Measurements from ENCODE around the gene RPL14. TPM values are rescaled to one million over a fixed set of nuclear protein-coding genes. Genes with fewer than 3 reads are reported as not detected.

RPL14 gene
- total and polyA plus RNA-seq, 2 donors (not counting 3 experiments of a cell fraction or from before 2014, with no cell fraction given), result 961 to 1,947 TPM

GRCh38 chr3:40452876-40453730 lies 4.0 kb upstream of the RPL14 start:
- Histone ChIP-seq H3K27me3 (ENCODE audit: control insufficient read depth in 2 of 2, insufficient read depth in 2 of 2, low read length in 2 of 2) (no peaks in the 10 kb centered on the region), H3K27ac (ENCODE audit: insufficient read depth, low read depth, low read length) (peak overlapping the region; percentile 50), H3K4me2 (ENCODE audit: insufficient read depth, low read length) (peak overlapping the region; percentile 87), H3K36me3 (ENCODE audit: control insufficient read depth in 2 of 2, extremely low read depth in 1 of 2, insufficient read depth in 2 of 2, low read length in 2 of 2) (no peaks in the 10 kb centered on the region), H3K9me3 (replicated peaks; ENCODE audit: control insufficient read depth, insufficient read depth, low read length) (no peaks in the 10 kb centered on the region), H3K9me1 (replicated peaks; ENCODE audit: control insufficient read depth, extremely low read depth, insufficient read depth, low read length) (no peaks in the 10 kb centered on the region), H4K20me1 (replicated peaks; ENCODE audit: control insufficient read depth, extremely low read depth, insufficient read depth, low read length) (no peaks in the 10 kb centered on the region), H3K4me3 (replicated peaks in 1 of 3; ENCODE audit: insufficient read depth in 1 of 3, low read depth in 1 of 3, low read length in 3 of 3) (peak overlapping the region; percentile 42 to 82 (median 73)), H3K9ac (replicated peaks; ENCODE audit: extremely low read depth, insufficient read depth, low read length) (peak overlapping the region; percentile 72), H2AFZ (ENCODE audit: low read depth, low read length) (peak overlapping the region; percentile 76), H3K79me2 (ENCODE audit: control insufficient read depth, insufficient read depth, low read length) (peaks cover 9% of the 10 kb centered on the region), H3K4me1 (ENCODE audit: control insufficient read depth, extremely low read depth, insufficient read depth, low read length) (peaks cover 8% of the 10 kb centered on the region)
- intact Hi-C loops (cut with micrococcal nuclease), result loop anchor here (1.0 to 10.0 kb wide), 7 partner anchors 24 to 1068 kb away; partner anchors contain the start of genes EIF1B, SLC25A38, ZNF619 and ZNF621
- no TSS peak for BruUV-seq (replicated peaks)
- ChIA-PET POLR2A (interaction anchor here (1.0 kb wide), 1 partner anchor 746 kb away, joined by 3 read pairs; the partner anchor contains the start of gene CTNNB1), CTCF (interaction anchor here (0.6 to 1.4 kb wide), 5 partner anchors 25 to 1472 kb away, joined by 3 to 4 read pairs (median 4); no protein-coding TSS in a partner anchor)
- DNase-seq (ENCODE audit: low read depth, low spot score) (peak; percentile 99), FAIRE-seq (peak; percentile 97)
- dilution Hi-C loops (cut with MboI; ENCODE audit: extremely low pct_ligation_motif_present, low sequenced_read_pairs), result no loop called here
- TF ChIP-seq GATA2 (IDR thresholded peaks at IDR 0.05; ENCODE audit: insufficient read depth, insufficient read length, low read depth, low read length) (no peak), EZH2 (IDR thresholded peaks at IDR 0.05; ENCODE audit: borderline replicate concordance, low read depth, low read length, severe bottlenecking) (no peak), POLR2A (IDR thresholded peaks at IDR 0.05; ENCODE audit: low read depth, low read length) (peak; percentile 89), CTCF (IDR thresholded peaks at IDR 0.05; ENCODE audit: extremely low read depth in 1 of 2, insufficient read depth in 1 of 2, low read depth in 1 of 2, low read length in 2 of 2) (no peak), JUN (IDR thresholded peaks at IDR 0.05; ENCODE audit: borderline replicate concordance, insufficient read depth, insufficient read length, low read depth) (peak; percentile 80), MYC (IDR thresholded peaks at IDR 0.05; ENCODE audit: low read depth, low read length) (no peak), MAX (IDR thresholded peaks at IDR 0.05; ENCODE audit: insufficient read depth, insufficient read length) (peak; percentile 28), FOS (IDR thresholded peaks at IDR 0.05; ENCODE audit: borderline replicate concordance, insufficient read depth, low read length) (no peak), POLR2AphosphoS5 (IDR thresholded peaks at IDR 0.05; ENCODE audit: insufficient read depth, low read depth, low read length) (peak; percentile 71)
